EH (cell line): ENCODE measurements around the gene SELENOM.
A peak's percentile ranks its signal among the peaks of the same experiment; 100 is the strongest.
"Not testable (repeated sequence)": the region's sequence is repeated elsewhere in the genome, so short reads cannot be mapped to it uniquely, and the experiment has no call there.

ENCODE experiments used
- DNase-seq: peaks from one replicate; pipeline ENCODE4 v3.0.0-alpha.2; 2015; ENCODE audit warnings: low read depth

SELENOM gene

GRCh38 chr22:31130873-31131272 is 23.5 kb upstream of the SELENOM start:
- no peak for DNase-seq

GRCh38 chr22:31128156-31128555 is 20.8 kb upstream of the SELENOM start:
- no peak for DNase-seq

- DNase-seq = no peak
These were observed 19.9 kb upstream of the SELENOM start for GRCh38 chr22:31127181-31127772.

GRCh38 chr22:31126869-31127175 is 19.5 kb upstream of the SELENOM start:
- DNase-seq = no peak

GRCh38 chr22:31126128-31126868 is 18.9 kb upstream of the SELENOM start:
- no peak for DNase-seq

- DNase-seq = no peak
These were observed 18.3 kb upstream of the SELENOM start for GRCh38 chr22:31125521-31126117.

GRCh38 chr22:31124811-31125465 is 17.6 kb upstream of the SELENOM start:
- DNase-seq = no peak

GRCh38 chr22:31124290-31124689 is 16.9 kb upstream of the SELENOM start:
- no peak for DNase-seq

- DNase-seq = no peak
These were observed 15.9 kb upstream of the SELENOM start for GRCh38 chr22:31123292-31123602.

- peak; percentile 72 for DNase-seq
These were observed 15.3 kb upstream of the SELENOM start, which contains the start of gene INPP5J for GRCh38 chr22:31122532-31123291. INPP5J (plus strand) TSS chr22:31122966; CDS start chr22:31123015, 49 bp downstream.

- DNase-seq = no peak
These were observed 14.8 kb upstream of the SELENOM start for GRCh38 chr22:31122196-31122531.

- DNase-seq = no peak
These were observed 14.0 kb upstream of the SELENOM start for GRCh38 chr22:31121403-31121802.

GRCh38 chr22:31120642-31121041 is 13.3 kb upstream of the SELENOM start:
- DNase-seq = no peak

GRCh38 chr22:31120230-31120629 is 12.9 kb upstream of the SELENOM start:
- DNase-seq = no peak

- DNase-seq = no peak
These were observed 11.8 kb upstream of the SELENOM start for GRCh38 chr22:31119026-31119717.

GRCh38 chr22:31118046-31118820 is 10.9 kb upstream of the SELENOM start:
- no peak for DNase-seq

GRCh38 chr22:31112547-31113091 is 5.3 kb upstream of the SELENOM start:
- not testable (repeated sequence) for DNase-seq

GRCh38 chr22:31107894-31108218 is 488 bp upstream of the SELENOM start:
- DNase-seq = no peak

- DNase-seq = peak; percentile 74
These were observed 614 bp downstream of the SELENOM start for GRCh38 chr22:31106731-31107177.

GRCh38 chr22:31106001-31106571 is 1.3 kb downstream of the SELENOM start:
- peak; percentile 46 for DNase-seq
